ENCODE measurements around the gene RAB11FIP5. TPM values are rescaled to one million over a fixed set of nuclear protein-coding genes. Genes with fewer than 3 reads are reported as not detected.

The RAB11FIP5 gene
- total RNA-seq, 1 donor from 2014 or later = 33.3 TPM

- no peak for TF ChIP-seq CTCF (IDR thresholded peaks at IDR 0.05; ENCODE audit: insufficient read depth, low read length, poor library complexity, severe bottlenecking)
- no peak overlapping the region for H3K4me3 ChIP-seq (ENCODE audit: low read depth, low read length)
- H3K36me3 ChIP-seq (ENCODE audit: control insufficient read depth, insufficient read depth, low read length) = no peaks in the 10 kb centered on the region
- no peak for DNase-seq (ENCODE audit: low read depth)
- H3K27me3 ChIP-seq (ENCODE audit: control insufficient read depth, insufficient read depth, low read length) = no peaks in the 10 kb centered on the region
These were observed 32.2 kb downstream of the RAB11FIP5 start for GRCh38 chr2:73080321-73081131.

DNA sequence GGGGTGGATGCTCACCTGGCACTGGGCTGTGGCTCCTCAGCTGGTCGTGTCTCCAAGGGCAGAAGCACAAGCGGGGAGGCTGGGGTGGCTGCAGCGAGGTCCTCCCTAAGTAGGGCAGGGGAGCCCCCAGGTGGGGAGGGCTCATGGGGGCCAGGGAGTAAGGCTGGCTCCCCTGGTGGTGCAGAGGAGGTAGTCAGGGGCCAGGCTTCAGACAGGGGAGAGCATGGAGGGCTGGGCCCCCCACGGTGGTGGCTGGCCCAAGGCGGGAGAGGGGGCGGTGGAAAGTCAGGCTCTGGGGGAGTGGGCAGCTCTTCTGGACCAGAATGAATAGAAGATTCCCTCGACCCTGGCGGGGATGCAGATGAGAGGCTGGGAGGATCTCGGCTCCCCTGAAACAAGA, 33.1 kb downstream of the RAB11FIP5 start:
- Histone ChIP-seq H3K4me3 (ENCODE audit: low read depth, low read length) (no peak overlapping the region), H3K27me3 (ENCODE audit: control insufficient read depth, insufficient read depth, low read length) (no peaks in the 10 kb centered on the region), H3K36me3 (ENCODE audit: control insufficient read depth, insufficient read depth, low read length) (peaks cover 1% of the 10 kb centered on the region)
- no peak for DNase-seq (ENCODE audit: low read depth)
- no peak for TF ChIP-seq CTCF (IDR thresholded peaks at IDR 0.05; ENCODE audit: insufficient read depth, low read length, poor library complexity, severe bottlenecking)

DNA sequence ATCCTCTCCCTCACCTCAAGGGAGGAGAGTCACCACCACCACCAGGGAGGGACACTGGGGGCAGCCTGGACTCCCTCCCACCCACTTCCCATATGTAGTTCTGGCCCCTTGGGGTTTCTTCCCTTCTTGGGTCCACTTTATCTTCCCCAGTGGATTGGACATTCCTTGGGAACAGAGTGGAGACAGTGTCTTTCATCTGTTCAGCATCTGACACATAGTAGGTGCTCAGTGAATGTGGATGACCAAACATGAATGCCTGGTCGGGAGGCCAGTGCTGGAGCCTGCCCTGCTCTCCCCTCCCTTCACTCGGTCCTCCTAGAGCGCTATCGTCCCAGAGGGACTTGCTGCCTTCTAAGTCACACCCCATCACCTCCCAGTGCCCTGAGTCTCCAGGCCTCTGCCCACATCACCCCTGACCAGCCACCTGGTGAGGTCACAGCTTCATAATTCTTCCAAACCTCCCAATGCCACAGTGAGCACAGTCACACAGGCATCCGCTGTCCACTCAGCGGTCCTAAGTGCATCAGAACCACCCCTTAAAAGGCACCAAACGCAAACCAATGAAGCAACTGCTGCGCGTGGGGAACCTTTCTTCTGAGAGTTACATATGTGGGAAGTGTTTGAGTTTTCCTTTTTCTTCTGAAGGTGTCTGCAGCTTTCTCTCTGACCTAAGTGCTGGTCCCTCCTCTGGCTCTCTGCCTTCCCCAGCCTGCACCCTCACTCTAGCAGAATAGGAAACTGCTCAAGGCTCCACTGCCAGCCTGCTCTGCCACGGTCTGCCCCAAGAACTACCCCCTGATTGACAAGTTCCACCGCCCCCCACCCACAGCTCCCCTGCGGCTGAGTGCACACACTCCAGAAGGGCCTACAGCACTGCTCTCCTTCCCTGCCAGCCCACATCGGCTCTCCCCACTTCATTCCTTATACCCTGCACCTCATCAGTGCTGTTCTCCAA, 34.0 kb downstream of the RAB11FIP5 start:
- H3K36me3 ChIP-seq (ENCODE audit: control insufficient read depth, insufficient read depth, low read length) = peaks cover 1% of the 10 kb centered on the region
- H3K4me3 ChIP-seq (ENCODE audit: low read depth, low read length) = no peak overlapping the region
- H3K27me3 ChIP-seq (ENCODE audit: control insufficient read depth, insufficient read depth, low read length) = no peaks in the 10 kb centered on the region
- no peak for TF ChIP-seq CTCF (IDR thresholded peaks at IDR 0.05; ENCODE audit: insufficient read depth, low read length, poor library complexity, severe bottlenecking)
- DNase-seq (ENCODE audit: low read depth) = no peak

DNA sequence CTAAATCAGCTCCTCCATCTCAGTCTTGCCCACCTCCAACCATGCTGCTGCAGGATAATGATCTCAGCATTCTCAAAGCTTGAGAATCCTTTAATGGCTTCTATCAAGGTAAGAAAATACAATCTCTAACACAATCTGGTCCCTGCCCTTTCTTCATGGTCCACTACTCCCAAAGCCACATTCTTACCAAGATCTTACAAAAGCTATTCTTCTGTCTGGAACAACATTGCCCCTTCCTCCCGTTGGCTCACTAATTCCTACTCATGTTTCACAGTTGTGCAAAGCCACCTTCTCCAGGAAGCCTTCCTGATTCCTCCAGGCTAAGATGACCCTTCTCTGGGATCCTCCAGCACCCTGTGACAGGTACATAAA, 35.3 kb downstream of the RAB11FIP5 start:
- TF ChIP-seq CTCF (IDR thresholded peaks at IDR 0.05; ENCODE audit: insufficient read depth, low read length, poor library complexity, severe bottlenecking) = no peak
- Histone ChIP-seq H3K36me3 (ENCODE audit: control insufficient read depth, insufficient read depth, low read length) (peaks cover 1% of the 10 kb centered on the region), H3K27me3 (ENCODE audit: control insufficient read depth, insufficient read depth, low read length) (no peaks in the 10 kb centered on the region), H3K4me3 (ENCODE audit: low read depth, low read length) (no peak overlapping the region)
- no peak for DNase-seq (ENCODE audit: low read depth)

GRCh38 chr2:73076701-73077423, 35.9 kb downstream of the RAB11FIP5 start:
- peaks cover 1% of the 10 kb centered on the region for H3K36me3 ChIP-seq (ENCODE audit: control insufficient read depth, insufficient read depth, low read length)

More at GRCh38 chr2:73076701-73077423, 35.9 kb downstream of the RAB11FIP5 start:
- TF ChIP-seq CTCF (IDR thresholded peaks at IDR 0.05; ENCODE audit: insufficient read depth, low read length, poor library complexity, severe bottlenecking) = no peak
- Histone ChIP-seq H3K27me3 (ENCODE audit: control insufficient read depth, insufficient read depth, low read length) (no peaks in the 10 kb centered on the region), H3K4me3 (ENCODE audit: low read depth, low read length) (no peak overlapping the region)
- DNase-seq (ENCODE audit: low read depth) = no peak

Measured in kidney epithelial cell (primary cell).